HG03159 (cell line): ENCODE measurements around the gene TRAPPC12.
"Not testable (repeated sequence)": the region's sequence is repeated elsewhere in the genome, so short reads cannot be mapped to it uniquely, and the experiment has no call there.

Experiments
- ATAC-seq: cut with Tn5 transposase; IDR thresholded peaks from one replicate; pipeline ENCODE4 v1.9.1; 2021; ENCODE audit warnings: mild to moderate bottlenecking, moderate library complexity; ENCODE audit not compliant: unreplicated experiment

TRAPPC12 gene

DNA sequence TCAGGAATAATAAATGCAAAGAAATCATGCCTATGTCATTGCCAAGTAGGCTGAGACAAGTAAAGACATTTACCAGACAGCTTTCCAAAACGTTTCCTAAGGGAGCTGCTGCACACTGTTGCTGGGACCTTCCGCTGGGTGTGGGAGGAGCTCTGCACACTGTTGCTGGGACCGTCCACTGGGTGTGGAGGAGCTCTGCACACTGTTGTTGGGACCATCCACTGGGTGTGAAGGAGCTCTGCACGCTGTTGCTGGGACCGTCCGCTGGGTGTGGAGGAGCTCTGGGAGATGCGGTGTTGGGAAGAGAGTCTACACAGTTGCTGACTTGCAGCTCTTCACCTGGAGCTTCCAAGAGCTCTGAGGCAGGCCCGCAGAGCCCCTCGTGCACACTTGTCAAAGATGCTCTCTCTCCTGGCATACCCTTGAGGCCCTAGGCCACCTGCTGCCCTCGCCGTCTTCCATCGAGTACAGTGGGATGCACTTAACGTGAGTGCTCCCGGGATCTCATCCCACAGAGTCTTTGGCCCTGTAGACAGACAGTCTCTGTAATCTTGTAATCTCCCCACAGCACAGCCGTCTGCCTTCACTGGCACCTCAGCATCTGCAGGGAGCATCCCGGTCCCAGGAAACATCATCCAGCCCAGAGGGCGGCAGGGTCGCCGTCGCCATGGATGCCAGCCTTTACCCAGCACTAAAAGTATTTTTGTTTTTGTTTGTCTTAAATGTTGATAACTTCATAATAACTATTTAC is 51.4 kb downstream of the TRAPPC12 start:
- no peak for ATAC-seq

- ATAC-seq: no peak
These were observed 52.6 kb downstream of the TRAPPC12 start for GRCh38 chr2:3432067-3432466.

DNA sequence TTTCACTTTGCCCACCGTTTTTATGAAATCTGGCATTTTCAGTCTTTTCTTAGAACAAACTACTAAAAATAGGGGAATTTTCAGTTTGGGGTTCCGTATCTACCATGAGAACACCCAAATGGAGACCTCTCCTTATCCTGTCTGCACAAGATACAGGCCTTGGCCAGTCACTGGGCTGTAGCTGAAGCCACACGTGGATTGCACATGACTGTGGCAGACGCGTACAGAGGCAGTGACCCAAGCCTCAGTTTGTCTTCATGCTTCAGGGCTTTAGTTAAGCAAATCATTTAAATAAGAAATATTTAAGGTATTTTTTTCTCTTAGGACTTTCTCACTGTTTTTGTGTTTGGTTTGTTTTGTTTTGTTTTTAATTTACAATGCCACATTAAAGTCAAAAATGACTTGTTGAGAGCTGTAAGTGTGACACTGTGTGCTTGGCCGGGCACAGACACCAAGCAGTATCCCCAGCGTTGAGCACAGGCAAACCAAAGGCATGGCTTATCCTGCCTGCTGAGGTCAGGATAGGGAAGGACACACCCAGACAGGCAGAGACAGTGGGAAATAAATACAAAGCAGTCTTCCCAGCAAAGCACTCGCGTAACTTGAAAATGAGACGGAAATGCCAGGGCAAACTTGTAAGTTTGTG is 53.3 kb downstream of the TRAPPC12 start:
- ATAC-seq: no peak

DNA sequence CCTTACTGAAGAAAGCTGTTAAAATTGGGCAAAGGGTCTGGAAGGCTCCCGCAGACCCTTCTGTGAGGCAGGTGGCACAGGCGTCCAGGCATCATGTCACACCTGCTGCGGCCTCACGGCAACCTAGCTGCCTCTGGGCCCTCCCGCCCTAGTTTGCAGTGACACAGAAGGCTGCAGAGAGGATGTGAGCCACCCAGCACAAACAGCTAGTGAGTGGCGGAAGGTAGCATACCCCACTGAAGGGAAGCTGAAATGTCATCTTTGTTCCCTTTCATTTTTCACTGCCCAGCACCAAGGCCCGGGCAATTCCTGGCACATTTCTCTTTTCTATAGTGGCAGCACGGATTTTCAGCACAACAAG is 53.8 kb downstream of the TRAPPC12 start:
- no peak for ATAC-seq

DNA sequence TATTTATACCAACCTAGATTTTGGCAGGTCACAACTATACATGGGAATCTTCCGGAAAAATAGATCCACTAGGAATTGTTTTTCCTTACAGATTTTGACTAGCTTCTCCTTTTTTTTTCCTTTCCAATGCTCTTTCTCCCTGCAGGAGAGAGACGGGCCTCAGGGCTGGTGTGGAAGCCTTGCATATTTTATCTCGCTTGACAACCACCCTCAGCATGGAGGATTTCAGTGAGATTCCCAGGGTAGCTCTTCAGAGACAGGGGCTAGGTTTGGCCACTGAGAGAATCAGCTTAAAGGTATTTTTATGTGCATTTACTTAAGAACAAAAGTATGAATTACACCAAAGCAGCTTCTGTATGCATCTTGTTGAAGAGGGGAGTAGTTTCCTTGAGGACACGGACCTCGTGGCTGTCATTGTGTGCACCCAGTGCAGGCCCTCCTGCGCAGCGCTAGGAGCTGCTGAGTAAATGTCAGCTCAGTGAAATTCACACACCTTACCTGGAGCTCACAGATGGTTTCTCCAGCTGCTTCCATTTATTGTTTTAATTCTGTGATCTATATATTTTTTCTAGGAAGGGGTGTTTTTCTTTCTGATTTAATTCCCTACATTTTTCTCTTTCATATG is 54.4 kb downstream of the TRAPPC12 start:
- no peak for ATAC-seq

- no peak for ATAC-seq
These were observed 55.2 kb downstream of the TRAPPC12 start for GRCh38 chr2:3434654-3435053.

DNA sequence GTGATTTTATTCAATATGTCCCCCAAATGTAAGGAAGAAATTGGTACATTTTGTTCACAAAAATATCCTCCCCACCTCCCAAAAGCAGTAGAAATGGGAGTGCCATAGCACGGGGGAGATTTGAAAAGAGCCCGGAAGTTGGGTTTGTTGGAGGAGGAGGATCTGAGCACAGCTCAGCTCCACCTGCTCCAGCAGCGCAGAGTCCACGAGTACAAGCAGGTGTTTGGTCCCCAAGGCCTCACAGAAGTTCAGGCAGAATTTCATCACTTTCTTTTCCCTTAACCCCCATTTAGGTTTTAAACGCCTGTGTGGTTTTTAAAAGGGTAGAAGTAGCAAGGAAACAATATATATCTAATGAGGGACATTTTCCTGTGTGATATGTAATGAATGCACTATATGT is 56.0 kb downstream of the TRAPPC12 start:
- no peak for ATAC-seq

GRCh38 chr2:3440477-3440876 is 61.0 kb downstream of the TRAPPC12 start:
- ATAC-seq: no peak

GRCh38 chr2:3441465-3441864 is 62.0 kb downstream of the TRAPPC12 start:
- ATAC-seq: no peak

DNA sequence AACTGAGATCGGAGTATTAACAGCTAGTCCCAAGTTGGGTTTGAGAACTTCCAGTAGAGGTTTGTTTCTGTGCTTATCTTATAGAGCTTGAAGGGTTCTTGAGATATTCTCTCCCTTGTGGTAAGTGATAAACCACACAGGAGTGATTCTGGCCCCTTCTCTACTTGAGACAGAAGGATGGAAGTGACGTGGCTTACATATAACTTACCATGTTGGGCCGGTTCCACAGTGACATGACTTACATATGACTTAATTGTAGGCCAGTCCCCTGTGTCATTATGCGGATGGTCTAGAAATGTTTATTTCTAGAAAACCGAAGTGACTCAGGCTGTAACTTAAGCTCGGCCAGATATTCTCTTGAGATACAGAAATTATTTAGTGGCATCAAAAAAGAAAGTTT is 62.7 kb downstream of the TRAPPC12 start:
- no peak for ATAC-seq

GRCh38 chr2:3443083-3443482 is 63.6 kb downstream of the TRAPPC12 start:
- ATAC-seq: no peak

GRCh38 chr2:3443506-3444084 is 64.1 kb downstream of the TRAPPC12 start:
- no peak for ATAC-seq

GRCh38 chr2:3445891-3446290 is 66.4 kb downstream of the TRAPPC12 start:
- no peak for ATAC-seq

DNA sequence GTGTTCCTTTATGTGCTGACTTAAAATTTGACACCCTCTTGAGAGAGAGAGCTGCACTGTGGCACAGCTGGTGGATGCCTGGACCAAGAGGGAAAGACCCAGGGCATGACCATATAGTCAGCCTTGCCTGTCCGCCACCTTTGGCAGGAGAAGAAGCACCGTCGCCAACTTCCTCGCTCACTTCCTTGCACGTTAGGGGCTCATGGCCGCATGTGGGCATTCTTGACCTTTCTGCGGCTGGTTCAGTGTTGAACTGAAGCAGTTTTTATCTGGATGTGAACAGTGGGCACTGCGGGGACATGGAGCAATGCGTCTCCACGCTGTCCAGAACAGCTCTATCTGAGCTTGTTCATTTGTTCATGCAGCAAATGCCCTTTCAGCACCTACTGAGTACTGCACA is 66.9 kb downstream of the TRAPPC12 start:
- no peak for ATAC-seq

DNA sequence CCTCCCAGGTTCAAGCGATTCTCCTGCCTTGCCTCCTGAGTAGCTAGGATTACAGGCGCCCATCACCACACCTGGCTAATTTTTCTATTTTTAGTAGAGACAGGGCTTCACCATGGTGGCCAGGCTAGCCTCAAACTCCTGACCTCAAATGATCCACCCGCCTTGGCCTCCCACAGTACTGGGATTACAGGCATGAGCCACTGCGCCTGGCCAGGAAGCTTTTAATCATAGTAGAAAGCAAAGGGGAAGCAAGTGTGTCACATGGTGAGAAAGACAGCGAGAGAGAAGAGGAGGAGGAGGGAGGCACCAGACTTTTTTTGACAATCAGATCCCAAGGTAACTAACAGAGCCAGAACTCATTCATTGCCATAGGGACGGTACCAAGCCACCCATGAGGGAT is 67.7 kb downstream of the TRAPPC12 start:
- not testable (repeated sequence) for ATAC-seq

GRCh38 chr2:3447789-3448317 is 68.4 kb downstream of the TRAPPC12 start:
- no peak for ATAC-seq

- not testable (repeated sequence) for ATAC-seq
These were observed 69.0 kb downstream of the TRAPPC12 start for GRCh38 chr2:3448441-3448911.

- no peak for ATAC-seq
These were observed 69.6 kb downstream of the TRAPPC12 start for GRCh38 chr2:3449086-3449485.

DNA sequence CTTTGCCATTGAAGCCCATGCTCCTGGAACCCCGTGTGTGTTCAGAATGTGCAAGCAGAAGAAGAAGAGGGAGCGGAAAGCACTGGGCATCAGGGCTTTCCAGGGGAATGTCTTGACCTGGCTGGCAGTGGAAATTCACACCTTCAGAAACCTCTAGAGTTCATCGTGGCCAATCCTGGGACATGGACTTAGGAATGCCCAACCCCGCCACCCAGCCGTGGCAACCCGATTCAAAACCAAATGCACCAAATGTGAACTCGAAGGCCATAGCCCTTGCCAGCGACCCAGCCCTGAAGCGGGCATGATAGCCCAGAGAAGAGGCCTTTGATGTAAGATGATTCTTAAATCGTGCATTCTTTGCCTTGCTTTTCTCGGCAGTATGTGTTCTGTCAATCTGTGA is 70.4 kb downstream of the TRAPPC12 start:
- ATAC-seq: no peak

- ATAC-seq: no peak
These were observed 71.0 kb downstream of the TRAPPC12 start for GRCh38 chr2:3450385-3451010.

DNA sequence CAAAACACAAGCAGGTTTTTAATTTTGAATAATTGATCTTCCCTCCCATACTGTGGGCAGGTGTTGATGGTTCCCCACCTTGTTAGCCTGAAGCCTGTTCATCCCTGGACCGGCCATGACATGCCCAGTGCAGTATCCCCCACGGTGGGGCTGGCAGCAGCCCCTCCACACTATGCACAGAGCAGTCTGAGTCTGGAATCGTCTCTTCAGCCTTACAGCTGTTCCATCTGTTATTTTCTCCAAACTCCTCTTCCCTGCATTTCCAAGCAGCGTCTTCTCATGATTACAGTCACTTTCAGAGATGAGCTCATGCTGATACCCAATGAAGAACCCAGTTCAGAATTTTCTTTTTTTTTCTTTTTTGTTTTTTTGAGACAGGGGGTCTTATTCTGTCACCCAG is 71.7 kb downstream of the TRAPPC12 start:
- no peak for ATAC-seq
